Natural killer cell (primary cell): Measurements from ENCODE around the gene CCDC89. TPM values are rescaled to one million over a fixed set of nuclear protein-coding genes. Genes with fewer than 3 reads are reported as not detected.

Source experiments
- ATAC-seq, 3 donors: fragments of 150-1000 bp in 2 of 3; fragments of 200-7000 bp in 1 of 3; cut with Tn5 transposase; 1 replicate in 1 of 3; 2 replicates in 2 of 3; pipeline ENCODE4 v1.10.0; 2021; ENCODE audit warnings: mild to moderate bottlenecking in 2 of 3, moderate library complexity in 2 of 3
- DNase-seq, 2 donors: peaks; one replicate each; pipeline versions ENCODE4 v3.0.0 to v3.0.0-alpha.2; 2013 to 2021; ENCODE audit warnings: mixed read lengths in 1 of 2
- H3K27ac ChIP-seq: one replicate; pipeline ENCODE4 v1.5.1; 2013; ENCODE audit warnings: mild to moderate bottlenecking, low read length
- H3K27me3 ChIP-seq: one replicate; pipeline ENCODE4 v1.6.1; 2013; ENCODE audit warnings: low read length; ENCODE audit not compliant: control insufficient read depth, insufficient read depth
- H3K36me3 ChIP-seq: one replicate; pipeline ENCODE4 v1.6.1; 2013; ENCODE audit warnings: low read length; ENCODE audit not compliant: control insufficient read depth, insufficient read depth
- H3K4me1 ChIP-seq: one replicate; pipeline ENCODE4 v1.6.1; 2013; ENCODE audit warnings: low read length; ENCODE audit not compliant: control insufficient read depth, insufficient read depth
- H3K4me3 ChIP-seq: one replicate; pipeline ENCODE4 v1.5.1; 2013; ENCODE audit warnings: low read length
- H3K9me3 ChIP-seq: one replicate; pipeline ENCODE4 v1.6.1; 2013; ENCODE audit warnings: low read length; ENCODE audit not compliant: control insufficient read depth, insufficient read depth
- H3K27ac Mint-ChIP-seq, 2 donors: one replicate each; pipeline ENCODE4 v1.8.0; 2022; ENCODE audit warnings: mild to moderate bottlenecking in 2 of 2, mixed read lengths in 2 of 2, moderate library complexity in 1 of 2
- H3K27me3 Mint-ChIP-seq, 2 donors: one replicate each; pipeline ENCODE4 v1.8.0; 2022; ENCODE audit warnings: low read depth in 2 of 2, mixed read lengths in 2 of 2
- H3K36me3 Mint-ChIP-seq: one replicate; pipeline ENCODE4 v1.8.0; 2022; ENCODE audit warnings: mixed read lengths
- H3K4me1 Mint-ChIP-seq, 2 donors: one replicate each; pipeline ENCODE4 v1.8.0; 2022; ENCODE audit warnings: mixed read lengths in 2 of 2
- H3K4me3 Mint-ChIP-seq: one replicate; pipeline ENCODE4 v1.8.0; 2022; ENCODE audit warnings: mild to moderate bottlenecking, moderate library complexity, mixed read lengths
- H3K9me3 Mint-ChIP-seq, 2 donors: one replicate each; pipeline ENCODE4 v1.8.0; 2022; ENCODE audit warnings: mixed read lengths in 2 of 2
- WGBS: methylation state at CpG from one replicate; pipeline ENCODE4 v1.1.7; 2013; ENCODE audit warnings: missing lambda C conversion rate; ENCODE audit not compliant: insufficient coverage; 5-methylcytosine and 5-hydroxymethylcytosine counted together
- intact Hi-C: fragments of 100-400 bp; cut with micrococcal nuclease; formaldehyde crosslinking; loops from one replicate; pipeline ENCODE4 v1.14.2; 2022
- total RNA-seq, 4 donors: library from RNA; stranded (reverse); fragments of 120-200 nt in 1 of 4; gene quantifications; one replicate each; pipeline versions ENCODE4 v1.2.3 to v1.2.4, GENCODE V29; 2013 to 2022
- TF ChIP-seq, protein P1 (sequence below): fragments of 200-600 bp; IDR thresholded peaks from one replicate; pipeline ENCODE4 v1.8.0; 2022; ENCODE audit warnings: antibody characterized with exemption

Gene CCDC89
- total RNA-seq, 3 donors from 2014 or later (not counting 1 experiment from before 2014, with no cell fraction given) = 0.25 to 0.31 (median 0.25) TPM

DNA sequence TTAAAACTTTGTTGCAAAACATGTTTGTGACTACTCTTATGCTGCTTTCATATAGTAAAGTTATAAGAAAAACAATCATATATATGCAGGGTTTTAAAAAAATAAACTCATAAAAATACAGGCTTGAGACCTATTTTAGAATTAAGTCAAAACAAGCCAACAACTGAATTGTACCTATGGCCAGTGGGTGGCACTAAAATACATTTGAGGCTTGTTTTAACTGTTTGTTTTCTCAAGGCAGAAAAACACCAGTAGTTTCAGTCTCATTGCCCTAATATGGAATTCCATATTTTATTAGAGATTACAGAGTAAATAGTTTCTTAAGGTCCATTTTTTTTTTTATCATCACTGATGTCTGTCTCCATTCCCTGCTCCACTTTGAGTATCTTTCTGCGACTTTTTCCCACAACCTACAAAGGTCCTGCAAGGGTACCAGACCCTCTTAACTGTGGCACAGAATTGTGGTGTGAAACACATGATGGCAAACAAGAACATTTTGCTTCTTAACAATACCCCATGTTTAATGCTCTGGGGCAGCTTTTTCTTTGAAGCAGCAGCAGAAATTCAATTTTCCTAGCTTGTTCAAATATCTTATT lies 8.5 kb upstream of the CCDC89 start:
- H3K4me1 Mint-ChIP-seq = peaks cover 3 to 12% of the 10 kb centered on the region in 2 donors
- peaks cover 21% of the 10 kb centered on the region for H3K36me3 Mint-ChIP-seq
- peak; percentile 44 to 76 (median 67) for ATAC-seq

DNA sequence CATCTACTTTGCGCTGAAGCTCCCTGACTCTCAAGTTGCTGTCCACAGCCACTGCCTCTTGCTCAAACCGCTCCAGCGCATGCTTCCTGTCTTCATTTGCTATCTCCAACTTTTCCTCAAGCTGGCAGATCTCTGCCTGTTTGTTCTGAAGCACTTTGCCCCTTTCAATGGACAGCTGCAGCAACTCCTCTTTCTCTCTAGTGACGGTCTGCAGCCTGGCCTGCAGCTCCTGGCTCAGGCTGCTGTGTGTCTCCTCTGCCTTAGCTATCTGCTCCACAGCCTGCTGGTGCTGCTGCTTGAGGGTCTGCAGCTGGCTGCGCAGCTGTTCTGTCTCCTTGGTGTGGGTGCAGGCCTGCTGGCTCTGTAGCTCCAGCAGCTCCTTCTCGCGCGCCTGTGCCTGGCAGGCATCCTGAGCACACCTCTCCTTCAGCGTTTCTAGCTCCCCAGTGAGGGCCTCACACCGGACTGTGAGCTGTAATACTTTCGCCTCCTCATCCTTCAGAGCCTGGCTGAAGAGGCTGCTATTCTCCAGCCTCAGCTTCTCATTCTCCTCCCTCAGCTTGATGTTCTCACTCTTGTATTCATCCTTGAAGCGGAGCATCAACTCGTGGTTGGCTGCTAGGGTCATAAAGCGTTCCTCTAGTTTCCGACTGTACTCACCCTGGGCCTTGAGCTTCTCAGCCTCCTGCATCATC lies 723 bp downstream of the CCDC89 start:
- TF ChIP-seq, protein P1, sequence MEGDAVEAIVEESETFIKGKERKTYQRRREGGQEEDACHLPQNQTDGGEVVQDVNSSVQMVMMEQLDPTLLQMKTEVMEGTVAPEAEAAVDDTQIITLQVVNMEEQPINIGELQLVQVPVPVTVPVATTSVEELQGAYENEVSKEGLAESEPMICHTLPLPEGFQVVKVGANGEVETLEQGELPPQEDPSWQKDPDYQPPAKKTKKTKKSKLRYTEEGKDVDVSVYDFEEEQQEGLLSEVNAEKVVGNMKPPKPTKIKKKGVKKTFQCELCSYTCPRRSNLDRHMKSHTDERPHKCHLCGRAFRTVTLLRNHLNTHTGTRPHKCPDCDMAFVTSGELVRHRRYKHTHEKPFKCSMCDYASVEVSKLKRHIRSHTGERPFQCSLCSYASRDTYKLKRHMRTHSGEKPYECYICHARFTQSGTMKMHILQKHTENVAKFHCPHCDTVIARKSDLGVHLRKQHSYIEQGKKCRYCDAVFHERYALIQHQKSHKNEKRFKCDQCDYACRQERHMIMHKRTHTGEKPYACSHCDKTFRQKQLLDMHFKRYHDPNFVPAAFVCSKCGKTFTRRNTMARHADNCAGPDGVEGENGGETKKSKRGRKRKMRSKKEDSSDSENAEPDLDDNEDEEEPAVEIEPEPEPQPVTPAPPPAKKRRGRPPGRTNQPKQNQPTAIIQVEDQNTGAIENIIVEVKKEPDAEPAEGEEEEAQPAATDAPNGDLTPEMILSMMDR = no peak
- intact Hi-C loops = no loop called here
- H3K4me3 ChIP-seq = no peak overlapping the region
- H3K4me1 Mint-ChIP-seq = peaks cover 26 to 31% of the 10 kb centered on the region in 2 donors
- H3K27ac ChIP-seq = no peak overlapping the region
- no peak overlapping the region for H3K4me3 Mint-ChIP-seq
- peak overlapping the region in 1 of 2 donors; percentile 59 for H3K27ac Mint-ChIP-seq
- H3K9me3 Mint-ChIP-seq = no peaks in the 10 kb centered on the region
- no peaks in the 10 kb centered on the region for H3K27me3 Mint-ChIP-seq
- peaks cover 6% of the 10 kb centered on the region for H3K36me3 Mint-ChIP-seq
- ATAC-seq (no peak), DNase-seq (no peak)
- H3K9me3 ChIP-seq = no peaks in the 10 kb centered on the region
- H3K27me3 ChIP-seq = no peaks in the 10 kb centered on the region
- H3K4me1 ChIP-seq = peaks cover 5% of the 10 kb centered on the region
- peaks cover 5% of the 10 kb centered on the region for H3K36me3 ChIP-seq
- WGBS = 96% methylated on average over 15 of the region's 15 CpGs

More for the DNA sequence above, 8.5 kb upstream of the CCDC89 start:
- WGBS = 88% methylated on average over 1 of the region's 1 CpG
- TF ChIP-seq, protein P1 = peak; percentile 68
- Histone ChIP-seq H3K27ac (no peak overlapping the region), H3K4me3 (no peak overlapping the region), H3K36me3 (peaks cover 51% of the 10 kb centered on the region), H3K27me3 (no peaks in the 10 kb centered on the region), H3K4me1 (peaks cover 1% of the 10 kb centered on the region), H3K9me3 (no peaks in the 10 kb centered on the region)
- Mint-ChIP-seq H3K27me3 (no peaks in the 10 kb centered on the region), H3K9me3 (no peaks in the 10 kb centered on the region), H3K4me3 (no peak overlapping the region), H3K27ac (peak overlapping the region in 1 of 2 donors; percentile 19)
- intact Hi-C loops = loop anchor here (10.0 kb wide), 1 partner anchor 160 kb away; the partner anchor contains the start of gene CCDC83
- DNase-seq = peak in 1 of 2 donors; percentile 71

DNA sequence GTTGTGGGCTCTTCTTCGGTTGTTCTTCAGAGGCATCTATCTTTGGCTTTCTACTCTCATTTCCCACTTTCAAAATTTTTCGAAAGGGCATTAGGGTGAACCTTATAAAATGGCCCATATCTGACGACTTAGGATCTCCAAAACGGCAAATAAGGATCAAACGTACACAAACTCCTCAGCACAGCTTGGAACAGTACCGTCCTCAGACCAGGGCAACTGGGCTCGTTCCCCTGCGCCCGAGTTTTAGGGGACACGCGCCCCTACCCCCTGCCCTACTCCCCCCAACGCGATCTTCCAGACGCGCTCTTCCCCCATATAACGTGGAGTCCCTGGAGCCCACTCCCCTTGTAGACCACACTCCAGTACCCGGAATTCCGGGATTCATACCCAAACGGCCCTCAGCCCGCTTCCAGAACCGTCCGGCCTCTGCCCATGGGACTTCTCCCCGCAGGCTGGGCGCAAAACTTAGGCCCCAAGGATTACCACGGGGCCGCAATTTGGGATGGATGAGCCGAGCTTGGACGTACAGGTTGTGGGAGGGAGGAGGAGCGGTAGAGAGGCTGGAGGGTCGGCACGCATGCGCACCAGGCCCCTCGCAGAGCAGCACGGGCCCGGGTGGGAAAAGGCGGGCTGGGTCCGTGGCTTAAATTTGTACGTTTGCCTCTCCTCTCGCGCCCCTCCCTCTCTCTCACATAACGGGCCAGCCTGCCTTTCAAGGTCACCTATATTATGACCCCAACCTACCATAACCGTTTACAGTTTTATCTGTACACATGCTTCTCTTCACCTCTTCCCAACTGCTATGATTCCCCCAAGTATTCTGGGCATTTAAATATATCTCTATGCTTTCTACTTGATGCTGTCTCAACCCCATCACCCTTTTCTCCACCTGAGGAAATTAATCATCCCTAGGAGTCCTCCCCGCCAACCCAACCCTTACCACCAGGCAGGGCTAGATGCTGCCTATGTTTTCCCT lies 3.4 kb downstream of the CCDC89 start:
- TF ChIP-seq, protein P1 = no peak
- Mint-ChIP-seq H3K4me1 (peaks cover 26 to 31% of the 10 kb centered on the region in 2 donors), H3K9me3 (no peaks in the 10 kb centered on the region), H3K27ac (peak overlapping the region; percentile 65 to 78), H3K4me3 (peak overlapping the region; percentile 85), H3K27me3 (no peaks in the 10 kb centered on the region), H3K36me3 (no peaks in the 10 kb centered on the region)
- DNase-seq (peak; percentile 49 to 75), ATAC-seq (peak; percentile 71 to 87 (median 78))
- Histone ChIP-seq H3K4me1 (peaks cover 5% of the 10 kb centered on the region), H3K27me3 (no peaks in the 10 kb centered on the region), H3K36me3 (no peaks in the 10 kb centered on the region), H3K4me3 (peak overlapping the region; percentile 74), H3K27ac (peak overlapping the region; percentile 54), H3K9me3 (no peaks in the 10 kb centered on the region)
- intact Hi-C loops = no loop called here
- WGBS = 19% methylated on average over 42 of the region's 43 CpGs
